Progenitor cell of endocrine pancreas (in vitro differentiated cells): ENCODE results near the gene SNX21. TPM values are rescaled to one million over a fixed set of nuclear protein-coding genes. Genes with fewer than 3 reads are reported as not detected.
"Not testable (repeated sequence)": the region's sequence is repeated elsewhere in the genome, so short reads cannot be mapped to it uniquely, and the experiment has no call there.

Source experiments
- DNase-seq: peaks from one replicate; pipeline ENCODE4 v3.0.0; 2021; ENCODE audit warnings: low spot score; ENCODE audit not compliant: unreplicated experiment
- H3K27ac Mint-ChIP-seq: 2 replicates; pipeline ENCODE4 v1.8.0; 2021; ENCODE audit warnings: mild to moderate bottlenecking, moderate library complexity, mixed read lengths
- H3K27me3 Mint-ChIP-seq: 2 replicates; pipeline ENCODE4 v1.8.0; 2021; ENCODE audit warnings: mixed read lengths
- H3K36me3 Mint-ChIP-seq: 2 replicates; pipeline ENCODE4 v1.8.0; 2022; ENCODE audit warnings: mixed read lengths; ENCODE audit not compliant: insufficient read depth
- H3K4me1 Mint-ChIP-seq: 2 replicates; pipeline ENCODE4 v1.8.0; 2021; ENCODE audit warnings: low read depth, mixed read lengths
- H3K4me3 Mint-ChIP-seq: 2 replicates; pipeline ENCODE4 v1.8.0; 2021; ENCODE audit warnings: low read depth, mild to moderate bottlenecking, moderate library complexity, mixed read lengths
- H3K9me3 Mint-ChIP-seq: 2 replicates; pipeline ENCODE4 v1.8.0; 2021; ENCODE audit warnings: low read depth, mixed read lengths
- total RNA-seq: library from RNA; stranded (reverse); gene quantifications from 2 replicates; pipeline ENCODE4 v1.2.1, GENCODE V29; 2021
- TF ChIP-seq, protein P1 (sequence below): fragments of 200-600 bp; sonication (generic); IDR thresholded peaks from one replicate; pipeline ENCODE4 v1.5.0; 2021; ENCODE audit warnings: antibody characterized with exemption, mild to moderate bottlenecking; ENCODE audit not compliant: unreplicated experiment

SNX21 gene
- total RNA-seq, 1 donor from 2014 or later = 13.1 TPM

DNA sequence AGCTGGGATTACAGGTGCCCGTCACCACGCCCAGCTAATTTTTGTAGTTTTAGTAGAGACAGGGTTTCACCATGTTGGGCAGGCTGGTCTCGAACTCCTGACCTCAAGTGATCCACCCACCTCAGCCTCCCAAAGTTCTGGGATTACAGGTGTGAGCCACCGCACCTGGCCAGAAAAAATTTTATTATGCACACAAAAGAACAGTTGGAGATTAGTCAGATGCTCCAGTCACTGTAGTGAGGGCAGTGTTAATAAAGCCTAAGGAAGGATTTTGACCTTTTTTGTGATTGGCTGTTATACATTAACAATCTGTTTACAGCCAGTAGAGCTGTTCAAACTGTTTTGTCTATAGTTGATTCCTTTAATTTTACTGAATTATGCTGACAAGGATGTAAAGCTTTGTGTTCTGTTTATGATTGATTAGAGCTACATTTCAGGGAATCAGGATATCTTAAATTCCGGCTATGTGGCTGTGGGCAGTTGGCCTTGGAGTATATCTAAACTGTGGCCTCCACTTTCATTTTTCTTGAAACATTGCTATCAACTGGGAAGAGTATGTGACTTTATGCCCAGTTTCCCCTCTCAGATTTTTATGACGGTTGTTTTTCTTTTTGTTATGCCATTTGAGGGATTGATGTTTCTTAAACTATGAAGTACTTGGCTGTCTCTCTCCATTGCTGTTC, 33.7 kb downstream of the SNX21 start:
- H3K9me3 Mint-ChIP-seq = no peaks in the 10 kb centered on the region
- H3K4me1 Mint-ChIP-seq = no peaks in the 10 kb centered on the region
- no peak for DNase-seq
- no peaks in the 10 kb centered on the region for H3K27me3 Mint-ChIP-seq
- no peak overlapping the region for H3K4me3 Mint-ChIP-seq
- H3K27ac Mint-ChIP-seq = peak overlapping the region; percentile 16
- TF ChIP-seq, protein P1, sequence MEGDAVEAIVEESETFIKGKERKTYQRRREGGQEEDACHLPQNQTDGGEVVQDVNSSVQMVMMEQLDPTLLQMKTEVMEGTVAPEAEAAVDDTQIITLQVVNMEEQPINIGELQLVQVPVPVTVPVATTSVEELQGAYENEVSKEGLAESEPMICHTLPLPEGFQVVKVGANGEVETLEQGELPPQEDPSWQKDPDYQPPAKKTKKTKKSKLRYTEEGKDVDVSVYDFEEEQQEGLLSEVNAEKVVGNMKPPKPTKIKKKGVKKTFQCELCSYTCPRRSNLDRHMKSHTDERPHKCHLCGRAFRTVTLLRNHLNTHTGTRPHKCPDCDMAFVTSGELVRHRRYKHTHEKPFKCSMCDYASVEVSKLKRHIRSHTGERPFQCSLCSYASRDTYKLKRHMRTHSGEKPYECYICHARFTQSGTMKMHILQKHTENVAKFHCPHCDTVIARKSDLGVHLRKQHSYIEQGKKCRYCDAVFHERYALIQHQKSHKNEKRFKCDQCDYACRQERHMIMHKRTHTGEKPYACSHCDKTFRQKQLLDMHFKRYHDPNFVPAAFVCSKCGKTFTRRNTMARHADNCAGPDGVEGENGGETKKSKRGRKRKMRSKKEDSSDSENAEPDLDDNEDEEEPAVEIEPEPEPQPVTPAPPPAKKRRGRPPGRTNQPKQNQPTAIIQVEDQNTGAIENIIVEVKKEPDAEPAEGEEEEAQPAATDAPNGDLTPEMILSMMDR = no peak
- H3K36me3 Mint-ChIP-seq = peaks cover 1% of the 10 kb centered on the region

DNA sequence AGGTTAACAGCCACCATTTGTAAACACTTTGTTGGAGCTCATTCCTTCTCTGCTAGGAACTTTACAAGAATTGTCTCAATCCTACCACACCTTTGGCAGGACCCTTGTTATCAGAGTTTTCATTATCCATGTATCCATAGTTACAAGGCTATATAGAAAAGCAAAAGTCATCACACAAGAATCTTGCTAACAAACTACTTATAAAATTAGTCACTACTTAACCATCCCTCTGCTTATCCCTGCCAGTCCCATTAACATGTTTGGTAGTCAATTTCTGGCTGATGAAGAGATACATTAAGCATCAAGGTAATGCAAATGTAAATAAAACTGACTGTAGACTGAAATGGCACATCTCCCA, 34.2 kb downstream of the SNX21 start:
- H3K9me3 Mint-ChIP-seq = no peaks in the 10 kb centered on the region
- no peak for DNase-seq
- H3K36me3 Mint-ChIP-seq = peaks cover 1% of the 10 kb centered on the region
- TF ChIP-seq, protein P1 = no peak
- H3K27ac Mint-ChIP-seq = no peak overlapping the region
- H3K4me3 Mint-ChIP-seq = no peak overlapping the region
- no peaks in the 10 kb centered on the region for H3K27me3 Mint-ChIP-seq
- no peaks in the 10 kb centered on the region for H3K4me1 Mint-ChIP-seq

DNA sequence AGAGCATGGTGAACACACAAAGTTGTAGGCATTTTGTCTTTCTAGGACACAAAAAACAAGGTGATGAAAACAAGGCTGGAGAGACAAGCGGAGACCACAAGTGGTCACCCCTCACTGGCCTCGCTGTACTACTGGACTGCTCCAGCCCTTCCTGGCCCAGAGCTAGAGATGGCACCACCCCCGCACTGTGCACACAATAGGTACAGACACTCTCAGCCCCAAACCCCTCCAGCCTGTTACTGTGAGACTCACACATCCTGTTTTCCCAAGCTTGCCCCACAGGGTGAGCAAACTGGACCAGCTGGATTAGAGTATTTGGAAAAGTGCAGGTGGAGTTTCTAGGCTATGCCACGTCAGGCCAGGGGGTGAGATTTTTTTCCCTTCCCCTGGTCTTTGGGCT, 39.0 kb downstream of the SNX21 start:
- no peaks in the 10 kb centered on the region for H3K36me3 Mint-ChIP-seq
- H3K27me3 Mint-ChIP-seq = no peaks in the 10 kb centered on the region
- no peak overlapping the region for H3K27ac Mint-ChIP-seq
- H3K4me1 Mint-ChIP-seq = no peaks in the 10 kb centered on the region
- no peak overlapping the region for H3K4me3 Mint-ChIP-seq
- no peaks in the 10 kb centered on the region for H3K9me3 Mint-ChIP-seq
- TF ChIP-seq, protein P1 = no peak
- no peak for DNase-seq

DNA sequence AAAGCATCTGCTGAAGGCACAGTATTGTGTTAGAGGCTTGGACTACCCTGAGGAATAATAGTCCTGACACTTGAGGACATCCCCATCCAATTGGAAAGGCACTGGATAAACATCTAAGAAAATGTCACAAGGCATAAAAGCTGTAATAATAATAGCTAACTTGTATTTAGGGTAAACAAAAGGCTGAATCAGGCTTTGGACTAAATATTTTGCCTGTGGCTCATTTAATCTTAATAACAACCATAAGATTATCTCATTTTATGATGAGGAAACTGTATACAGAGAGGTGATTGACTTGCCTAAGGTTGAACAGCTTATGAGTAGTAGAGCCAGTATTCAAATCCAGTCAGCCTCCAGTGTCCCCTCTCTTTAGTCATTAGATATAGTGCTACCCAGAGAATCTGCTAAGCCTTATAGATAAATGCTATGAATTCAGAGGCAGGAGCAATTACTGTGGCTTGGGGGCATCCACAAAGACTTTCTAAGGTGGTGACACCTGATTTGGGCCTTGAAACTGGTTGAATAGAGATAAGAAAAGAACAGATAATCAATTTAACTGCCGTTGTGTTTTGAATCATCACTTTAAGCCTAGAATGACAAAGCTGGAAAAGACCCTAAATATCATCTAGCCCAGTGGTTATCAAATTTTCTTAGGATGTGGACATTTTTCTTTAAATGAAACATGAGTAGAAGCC, 40.0 kb downstream of the SNX21 start:
- no peaks in the 10 kb centered on the region for H3K9me3 Mint-ChIP-seq
- no peak overlapping the region for H3K27ac Mint-ChIP-seq
- no peaks in the 10 kb centered on the region for H3K27me3 Mint-ChIP-seq
- no peaks in the 10 kb centered on the region for H3K4me1 Mint-ChIP-seq
- no peak for DNase-seq
- TF ChIP-seq, protein P1 = no peak
- no peak overlapping the region for H3K4me3 Mint-ChIP-seq
- H3K36me3 Mint-ChIP-seq = no peaks in the 10 kb centered on the region

DNA sequence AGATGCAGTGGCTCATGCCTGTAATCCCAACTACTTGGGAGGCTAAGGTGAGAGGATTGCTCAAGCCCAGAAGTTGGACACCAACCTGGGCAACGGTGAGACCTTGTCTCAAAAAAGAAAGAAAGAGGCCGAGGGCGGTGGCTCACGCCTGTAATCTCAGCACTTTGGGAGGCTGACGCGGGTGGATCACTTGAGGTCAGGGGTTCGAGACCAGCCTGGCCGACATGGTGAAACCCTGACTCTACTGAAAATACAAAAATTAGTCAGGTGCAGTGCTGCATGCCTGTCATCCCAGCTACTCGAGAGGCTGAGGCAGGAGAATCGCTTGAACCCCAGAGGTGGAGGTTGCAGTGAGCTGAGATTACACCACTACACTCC, 40.5 kb downstream of the SNX21 start:
- H3K4me3 Mint-ChIP-seq, H3K27me3 Mint-ChIP-seq, H3K9me3 Mint-ChIP-seq, H3K36me3 Mint-ChIP-seq, H3K4me1 Mint-ChIP-seq, H3K27ac Mint-ChIP-seq, DNase-seq: not testable (repeated sequence)

DNA sequence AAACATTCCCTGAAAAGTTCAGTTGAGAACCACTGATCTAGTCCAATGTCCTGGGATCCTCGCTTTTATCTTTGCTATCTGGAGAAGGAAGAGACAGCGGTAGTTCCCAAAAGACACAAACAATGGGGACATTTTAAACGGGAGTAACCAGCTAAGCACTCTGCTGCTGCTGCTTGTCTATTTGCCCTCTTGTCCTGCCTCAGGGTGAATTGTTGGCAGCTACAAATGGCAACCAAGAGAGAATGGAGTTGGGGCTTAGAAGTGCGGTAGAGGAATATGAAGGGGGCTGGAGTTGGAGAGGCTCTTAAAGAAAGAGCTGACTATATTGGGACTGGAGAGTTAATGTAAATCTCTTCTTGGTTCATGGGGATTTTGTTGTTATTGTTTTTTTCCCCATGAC, 41.0 kb downstream of the SNX21 start:
- Mint-ChIP-seq H3K27me3 (no peaks in the 10 kb centered on the region), H3K9me3 (no peaks in the 10 kb centered on the region), H3K27ac (no peak overlapping the region), H3K4me1 (no peaks in the 10 kb centered on the region), H3K36me3 (no peaks in the 10 kb centered on the region), H3K4me3 (no peak overlapping the region)
- TF ChIP-seq, protein P1 = no peak
- no peak for DNase-seq
